IPS-20b (cell line): ENCODE results near the gene UTP15.

Source experiments
- H3K27ac ChIP-seq: one replicate; pipeline ENCODE4 v1.5.1; 2013; ENCODE audit warnings: low read length
- H3K27me3 ChIP-seq: 2 replicates; pipeline ENCODE4 v1.6.1; 2013; ENCODE audit warnings: mild to moderate bottlenecking, low read length, inconsistent platforms; ENCODE audit not compliant: insufficient read depth
- H3K36me3 ChIP-seq: 2 replicates; pipeline ENCODE4 v1.6.1; 2013; ENCODE audit warnings: low read depth, mild to moderate bottlenecking, inconsistent platforms, low read length, moderate library complexity; ENCODE audit not compliant: insufficient read depth
- H3K4me1 ChIP-seq: 2 replicates; pipeline ENCODE4 v1.6.1; 2013; ENCODE audit warnings: mild to moderate bottlenecking, control low read depth, inconsistent platforms, low read length, moderate library complexity; ENCODE audit not compliant: insufficient read depth
- H3K4me3 ChIP-seq: 2 replicates; pipeline ENCODE4 v1.5.1; 2013; ENCODE audit warnings: mild to moderate bottlenecking, low read length, inconsistent platforms
- H3K9ac ChIP-seq: 2 replicates; pipeline ENCODE4 v1.6.1; 2013; ENCODE audit warnings: low read depth, mild to moderate bottlenecking, inconsistent platforms, low read length, moderate library complexity
- H3K9me3 ChIP-seq: 2 replicates; pipeline ENCODE4 v1.6.1; 2013; ENCODE audit warnings: mild to moderate bottlenecking, low read depth, low read length, inconsistent platforms; ENCODE audit not compliant: insufficient read depth

The UTP15 gene

GRCh38 chr5:73565139-73565968 lies at the start of gene UTP15, which contains the start of gene ANKRA2:
UTP15 (plus strand) TSS chr5:73565743; CDS start chr5:73567345, 1,602 bp downstream.
ANKRA2 (minus strand) TSS chr5:73565639; CDS start chr5:73562881, 2,758 bp downstream.
- Histone ChIP-seq H3K4me3 (peak within 1 kb of the TSS; percentile 86), H3K27me3 (no peaks in the 10 kb centered on the region), H3K9ac (peak within 1 kb of the TSS; percentile 95), H3K4me1 (peaks cover 16% of the 10 kb centered on the region; the same call in 1 of the 2 replicates), H3K27ac (peak within 1 kb of the TSS; percentile 94), H3K9me3 (no peaks in the 10 kb centered on the region), H3K36me3 (peaks cover 28% of the 10 kb centered on the region)

GRCh38 chr5:73519531-73520283 lies 45.8 kb upstream of the UTP15 start:
- no peaks in the 10 kb centered on the region for H3K36me3 ChIP-seq
- 0 out of 2 replicates have a peak overlapping the region, but pooled peaks have one; percentile 3 for H3K9ac ChIP-seq
- no peak overlapping the region for H3K27ac ChIP-seq
- no peaks in the 10 kb centered on the region for H3K9me3 ChIP-seq
- no peak overlapping the region; the same call in 1 of the 2 replicates for H3K4me3 ChIP-seq
- no peaks in the 10 kb centered on the region for H3K4me1 ChIP-seq
- no peaks in the 10 kb centered on the region for H3K27me3 ChIP-seq

- H3K27ac ChIP-seq: no peak overlapping the region
- H3K27me3 ChIP-seq: no peaks in the 10 kb centered on the region
- no peak overlapping the region for H3K4me3 ChIP-seq
- no peak overlapping the region for H3K9ac ChIP-seq
- no peaks in the 10 kb centered on the region for H3K36me3 ChIP-seq
- H3K9me3 ChIP-seq: no peaks in the 10 kb centered on the region
- no peaks in the 10 kb centered on the region for H3K4me1 ChIP-seq
Observed at GRCh38 chr5:73522989-73523388, 42.6 kb upstream of the UTP15 start.

- no peak overlapping the region for H3K4me3 ChIP-seq
- H3K27me3 ChIP-seq: no peaks in the 10 kb centered on the region
- H3K27ac ChIP-seq: no peak overlapping the region
- no peaks in the 10 kb centered on the region for H3K36me3 ChIP-seq
- 0 out of 2 replicates have a peak, but pooled peaks cover 1% of the 10 kb centered on the region for H3K4me1 ChIP-seq
- H3K9me3 ChIP-seq: no peaks in the 10 kb centered on the region
- H3K9ac ChIP-seq: no peak overlapping the region
Observed at GRCh38 chr5:73523861-73524260, 41.7 kb upstream of the UTP15 start.

- Histone ChIP-seq H3K27ac (no peak overlapping the region), H3K9ac (no peak overlapping the region), H3K4me3 (no peak overlapping the region), H3K4me1 (0 out of 2 replicates have a peak, but pooled peaks cover 5% of the 10 kb centered on the region), H3K27me3 (no peaks in the 10 kb centered on the region), H3K9me3 (no peaks in the 10 kb centered on the region), H3K36me3 (no peaks in the 10 kb centered on the region)
Observed at GRCh38 chr5:73525606-73526203, 39.8 kb upstream of the UTP15 start.

- H3K4me1 ChIP-seq: 0 out of 2 replicates have a peak, but pooled peaks cover 5% of the 10 kb centered on the region
- H3K9me3 ChIP-seq: peaks cover 6% of the 10 kb centered on the region
- H3K27me3 ChIP-seq: no peaks in the 10 kb centered on the region
- no peaks in the 10 kb centered on the region for H3K36me3 ChIP-seq
- no peak overlapping the region for H3K9ac ChIP-seq
- no peak overlapping the region for H3K4me3 ChIP-seq
- H3K27ac ChIP-seq: no peak overlapping the region
Observed at GRCh38 chr5:73528248-73528647, 37.3 kb upstream of the UTP15 start.

GRCh38 chr5:73529081-73529480 lies 36.5 kb upstream of the UTP15 start:
- Histone ChIP-seq H3K36me3 (no peaks in the 10 kb centered on the region), H3K4me3 (no peak overlapping the region), H3K9ac (no peak overlapping the region), H3K27ac (no peak overlapping the region), H3K27me3 (no peaks in the 10 kb centered on the region), H3K9me3 (peaks cover 6% of the 10 kb centered on the region), H3K4me1 (0 out of 2 replicates have a peak, but pooled peaks cover 5% of the 10 kb centered on the region)

- Histone ChIP-seq H3K4me1 (0 out of 2 replicates have a peak, but pooled peaks cover 5% of the 10 kb centered on the region), H3K9me3 (peaks cover 6% of the 10 kb centered on the region), H3K27me3 (no peaks in the 10 kb centered on the region), H3K27ac (no peak overlapping the region), H3K9ac (no peak overlapping the region), H3K4me3 (no peak overlapping the region), H3K36me3 (no peaks in the 10 kb centered on the region)
Observed at GRCh38 chr5:73531356-73531755, 34.2 kb upstream of the UTP15 start.

- no peak overlapping the region for H3K4me3 ChIP-seq
- peaks cover 6% of the 10 kb centered on the region for H3K9me3 ChIP-seq
- H3K9ac ChIP-seq: no peak overlapping the region
- 0 out of 2 replicates have a peak, but pooled peaks cover 5% of the 10 kb centered on the region for H3K4me1 ChIP-seq
- H3K36me3 ChIP-seq: no peaks in the 10 kb centered on the region
- H3K27ac ChIP-seq: no peak overlapping the region
- H3K27me3 ChIP-seq: no peaks in the 10 kb centered on the region
Observed at GRCh38 chr5:73532195-73532594, 33.3 kb upstream of the UTP15 start.

- Histone ChIP-seq H3K4me1 (0 out of 2 replicates have a peak, but pooled peaks cover under 1% of the 10 kb centered on the region), H3K9me3 (peaks cover 6% of the 10 kb centered on the region), H3K27ac (no peak overlapping the region), H3K36me3 (no peaks in the 10 kb centered on the region), H3K27me3 (no peaks in the 10 kb centered on the region), H3K9ac (no peak overlapping the region), H3K4me3 (no peak overlapping the region)
Observed at GRCh38 chr5:73534011-73534644, 31.4 kb upstream of the UTP15 start.

- H3K36me3 ChIP-seq: no peaks in the 10 kb centered on the region
- no peaks in the 10 kb centered on the region for H3K27me3 ChIP-seq
- H3K27ac ChIP-seq: no peak overlapping the region
- H3K4me1 ChIP-seq: no peaks in the 10 kb centered on the region
- no peak overlapping the region for H3K4me3 ChIP-seq
- H3K9ac ChIP-seq: no peak overlapping the region
- peaks cover 6% of the 10 kb centered on the region for H3K9me3 ChIP-seq
Observed at GRCh38 chr5:73534971-73535370, 30.6 kb upstream of the UTP15 start.
